ENCODE measurements around the gene SKIL.
A peak's percentile ranks its signal among the peaks of the same experiment; 100 is the strongest.
"Not testable (repeated sequence)": the region's sequence is repeated elsewhere in the genome, so short reads cannot be mapped to it uniquely, and the experiment has no call there.

Gene SKIL, protein sequence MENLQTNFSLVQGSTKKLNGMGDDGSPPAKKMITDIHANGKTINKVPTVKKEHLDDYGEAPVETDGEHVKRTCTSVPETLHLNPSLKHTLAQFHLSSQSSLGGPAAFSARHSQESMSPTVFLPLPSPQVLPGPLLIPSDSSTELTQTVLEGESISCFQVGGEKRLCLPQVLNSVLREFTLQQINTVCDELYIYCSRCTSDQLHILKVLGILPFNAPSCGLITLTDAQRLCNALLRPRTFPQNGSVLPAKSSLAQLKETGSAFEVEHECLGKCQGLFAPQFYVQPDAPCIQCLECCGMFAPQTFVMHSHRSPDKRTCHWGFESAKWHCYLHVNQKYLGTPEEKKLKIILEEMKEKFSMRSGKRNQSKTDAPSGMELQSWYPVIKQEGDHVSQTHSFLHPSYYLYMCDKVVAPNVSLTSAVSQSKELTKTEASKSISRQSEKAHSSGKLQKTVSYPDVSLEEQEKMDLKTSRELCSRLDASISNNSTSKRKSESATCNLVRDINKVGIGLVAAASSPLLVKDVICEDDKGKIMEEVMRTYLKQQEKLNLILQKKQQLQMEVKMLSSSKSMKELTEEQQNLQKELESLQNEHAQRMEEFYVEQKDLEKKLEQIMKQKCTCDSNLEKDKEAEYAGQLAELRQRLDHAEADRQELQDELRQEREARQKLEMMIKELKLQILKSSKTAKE

DNA sequence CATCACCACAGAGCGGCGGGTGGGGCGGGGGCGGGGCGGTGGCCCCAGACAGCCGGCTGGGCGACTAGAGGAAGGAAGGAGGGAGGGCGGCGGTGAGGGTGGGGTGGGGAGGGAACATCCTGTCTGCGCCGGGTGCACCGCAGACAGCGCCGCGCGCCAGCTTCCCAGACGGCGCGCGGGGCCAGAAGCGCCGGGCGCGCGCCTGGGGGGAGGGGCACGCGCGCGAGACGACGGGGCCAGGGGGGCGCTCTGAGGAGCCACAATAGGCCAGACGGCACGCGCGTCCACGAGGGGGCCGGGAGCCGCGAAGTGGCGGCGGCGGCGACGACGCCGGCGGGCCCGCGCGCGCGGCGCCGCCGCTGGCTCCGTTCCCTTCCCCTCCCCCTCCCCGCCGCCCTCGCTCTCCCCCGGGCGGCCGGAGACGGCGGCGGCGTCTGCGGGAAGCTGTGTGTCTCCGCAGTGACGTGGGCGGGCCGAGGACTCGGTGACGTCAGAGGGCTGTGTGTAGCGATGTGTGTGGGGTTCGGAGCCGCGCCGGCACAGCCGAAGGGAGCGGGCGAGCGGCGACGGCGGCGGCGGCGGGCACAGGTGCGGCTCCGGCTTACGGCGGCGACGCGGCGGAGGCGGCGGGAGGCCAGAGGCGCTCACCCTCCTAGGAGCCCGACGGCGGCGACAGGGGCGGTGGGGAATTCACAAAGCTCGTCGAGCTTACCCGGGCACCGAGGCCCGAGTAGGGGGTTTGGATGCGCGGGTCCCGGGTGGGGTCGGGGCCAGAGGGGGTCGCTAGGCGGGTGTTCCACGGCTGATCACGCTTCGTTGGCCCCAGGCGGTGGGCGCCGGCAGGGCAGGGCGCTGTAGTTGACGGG, at the start of gene SKIL:
Gene SKIL, plus strand, starts transcription at position 540 of the 866 bp plus-strand sequence. CDS start 2,617 bp downstream, outside the sequence.
- peak; percentile 90 to 92 (median 90) for DNase-seq (ENCODE audit: low read depth in 2 of 3, low spot score in 1 of 3)

DNA sequence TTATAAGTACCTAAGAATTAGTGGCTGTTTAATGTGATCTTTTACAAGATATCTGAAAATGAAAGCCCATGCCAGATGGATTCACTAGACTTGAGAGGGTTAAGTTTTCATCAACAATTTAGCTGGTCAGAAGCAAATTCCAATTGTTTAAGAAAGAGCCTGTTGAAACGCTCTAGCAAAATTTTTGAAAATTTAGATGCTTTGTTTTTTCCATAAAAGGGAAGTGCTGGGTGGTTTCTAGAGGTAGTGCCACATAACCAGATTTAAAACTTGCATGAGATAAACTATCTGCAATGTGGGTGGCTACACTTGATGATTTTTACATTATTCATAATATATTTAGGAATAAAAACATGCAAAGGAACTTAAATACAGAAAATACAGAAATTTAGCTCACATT, 48.5 kb upstream of the SKIL start:
- no peak for DNase-seq (ENCODE audit: low read depth in 2 of 3, low spot score in 1 of 3)

DNA sequence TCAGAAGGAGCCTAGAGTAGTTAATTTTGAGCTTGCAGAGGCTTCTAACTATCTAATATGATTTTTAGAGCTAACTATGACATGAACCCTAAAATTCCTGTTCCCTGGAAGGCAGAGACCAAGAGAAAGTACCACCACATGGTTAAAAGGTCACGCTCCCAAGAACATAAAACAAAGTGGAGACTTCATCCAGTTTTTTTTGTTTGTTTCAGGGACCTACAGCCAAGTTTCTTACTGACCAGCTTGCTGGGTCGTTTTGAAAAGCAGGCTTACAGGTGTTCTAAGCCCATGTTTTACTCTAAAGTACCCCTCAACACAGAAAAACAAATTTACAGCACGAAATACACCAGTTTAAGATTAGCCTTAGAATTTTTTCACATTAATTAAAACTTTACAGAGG, 39.6 kb upstream of the SKIL start:
- no peak for DNase-seq (ENCODE audit: low read depth in 2 of 3, low spot score in 1 of 3)

DNA sequence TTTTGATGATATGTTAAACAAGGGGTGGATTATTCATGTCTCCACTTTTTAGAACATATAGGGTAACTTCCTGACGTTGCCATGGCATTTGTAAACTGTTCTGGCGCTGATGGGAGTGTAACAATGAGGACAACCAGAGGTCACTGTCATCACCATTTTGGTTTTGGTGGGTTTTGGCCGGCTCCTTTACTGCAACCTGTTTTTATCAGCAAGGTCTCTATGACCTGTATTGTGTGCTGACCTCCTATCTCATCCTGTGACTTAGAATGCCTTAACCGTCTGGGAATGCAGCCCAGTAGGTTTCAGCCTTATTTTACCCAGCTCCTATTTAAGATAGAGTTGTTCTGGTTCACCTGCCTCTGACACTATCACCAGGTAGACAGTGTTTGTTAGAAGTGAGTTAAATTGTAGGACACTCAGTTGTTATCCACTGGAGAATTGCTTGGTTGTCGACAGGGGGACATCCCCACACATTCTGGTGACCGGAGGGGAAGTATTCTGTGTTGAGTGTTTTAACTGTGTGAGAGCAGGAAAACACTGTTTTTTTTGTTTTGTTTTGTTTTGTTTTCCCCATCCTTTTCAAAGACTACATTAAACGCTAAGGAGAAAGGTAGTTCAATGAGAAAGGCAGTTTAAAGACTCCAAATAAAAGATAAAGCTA, 36.9 kb upstream of the SKIL start:
- DNase-seq (ENCODE audit: low read depth in 2 of 3, low spot score in 1 of 3) = no peak

DNA sequence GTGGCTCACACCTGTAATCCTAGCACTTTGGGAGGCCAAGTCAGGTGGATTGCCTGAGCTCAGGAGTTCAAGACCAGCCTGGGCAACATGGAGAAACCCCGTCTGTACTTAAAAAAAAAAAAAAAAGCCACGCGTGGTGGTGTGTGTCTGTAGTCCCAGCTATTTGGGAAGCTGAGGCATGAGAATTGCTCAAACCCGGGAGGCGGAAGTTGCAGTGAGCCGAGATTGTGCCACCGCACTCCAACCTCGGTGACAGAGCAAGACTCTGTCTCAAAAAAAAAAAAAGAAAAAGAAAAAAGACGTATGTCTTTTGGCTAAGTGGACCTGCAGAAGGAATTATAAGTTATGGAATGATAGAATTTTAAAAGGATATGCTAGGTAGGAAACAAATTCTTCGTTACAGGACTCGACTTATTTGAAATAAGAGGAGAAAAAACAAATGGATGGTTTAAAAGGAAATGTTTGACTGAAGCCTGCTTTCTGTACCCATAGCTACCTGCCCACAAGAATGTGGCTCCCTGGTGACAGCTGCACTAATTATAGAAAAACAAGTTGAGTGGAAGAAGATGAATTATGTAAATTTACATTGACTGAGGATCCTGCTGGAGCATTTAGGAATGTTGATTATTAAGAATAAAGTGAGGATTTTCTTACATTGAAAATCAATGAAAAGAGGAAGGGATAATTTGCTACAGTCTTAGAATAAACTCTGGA, 36.0 kb upstream of the SKIL start:
- no peak for DNase-seq (ENCODE audit: low read depth in 2 of 3, low spot score in 1 of 3)

DNA sequence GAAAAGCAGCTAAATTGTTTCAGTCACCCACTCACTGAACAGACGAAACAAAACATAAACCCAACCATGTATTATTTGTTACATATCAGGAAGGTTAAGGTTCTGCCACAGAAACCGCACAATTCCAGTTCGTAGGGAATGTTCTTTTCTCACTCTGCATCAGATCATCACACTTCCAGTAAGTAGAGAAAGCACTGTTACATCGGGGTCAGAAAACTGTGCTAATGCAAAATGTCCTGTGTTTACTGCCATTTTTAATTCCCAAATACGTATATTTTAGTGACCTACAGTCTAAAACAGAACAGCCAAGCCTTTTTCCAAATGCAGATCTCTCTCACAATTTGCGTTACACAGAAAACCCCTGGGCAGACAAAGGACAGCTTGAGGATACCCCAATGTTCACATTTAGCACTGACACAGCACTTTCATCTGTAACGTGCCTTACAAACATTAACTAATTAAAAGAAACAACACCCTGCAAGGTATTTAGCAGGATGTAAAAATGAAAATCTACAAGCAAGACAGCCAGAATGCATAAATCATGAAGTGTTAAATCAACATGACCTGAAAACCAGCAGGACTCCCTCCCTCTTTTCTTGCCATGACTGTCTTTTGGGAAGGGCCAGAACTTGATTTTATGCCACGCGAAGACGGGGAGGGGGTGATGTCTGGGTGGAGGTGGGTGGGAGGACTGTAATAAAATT, 34.8 kb upstream of the SKIL start:
- no peak for DNase-seq (ENCODE audit: low read depth in 2 of 3, low spot score in 1 of 3)

DNA sequence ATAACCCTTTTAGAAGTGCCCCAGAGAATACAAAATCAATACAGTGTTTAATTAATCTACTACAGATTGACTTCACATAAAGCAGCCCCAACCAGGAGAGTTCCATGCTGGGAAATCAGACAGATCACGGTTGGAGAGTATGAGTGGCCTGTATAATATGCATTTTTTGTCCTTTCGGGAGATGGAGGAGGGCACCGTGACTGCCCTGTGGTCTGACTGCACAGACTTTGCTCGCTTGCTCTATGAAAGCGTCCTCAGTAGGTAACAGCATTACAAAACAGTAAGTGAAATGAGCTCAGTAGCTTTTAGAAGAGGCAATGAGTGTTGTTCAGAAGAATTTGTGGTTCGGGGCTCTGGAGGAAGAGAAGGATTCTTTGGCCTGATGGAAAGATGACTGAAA, 34.2 kb upstream of the SKIL start:
- DNase-seq (ENCODE audit: low read depth in 2 of 3, low spot score in 1 of 3) = no peak

DNA sequence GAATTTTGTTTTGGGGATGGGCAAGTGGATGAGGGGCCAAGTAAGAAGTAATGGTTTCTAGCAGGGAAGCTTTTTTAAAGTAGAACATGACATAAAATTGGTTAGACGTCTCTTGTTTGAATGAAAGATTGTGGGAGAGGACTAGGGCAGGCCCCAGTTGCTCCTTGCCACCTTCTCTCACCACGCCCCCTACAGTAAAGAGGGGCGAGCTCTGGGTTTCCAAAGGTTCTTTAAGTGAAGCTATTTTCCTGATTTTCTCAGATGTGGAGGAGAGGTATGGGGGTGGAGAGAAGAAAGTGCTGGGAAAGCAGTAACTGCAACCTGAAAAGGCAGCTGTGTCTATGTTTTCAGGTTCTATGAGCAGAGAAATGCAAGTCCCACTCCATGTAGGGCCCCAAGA, 32.6 kb upstream of the SKIL start:
- DNase-seq (ENCODE audit: low read depth in 2 of 3, low spot score in 1 of 3) = no peak

DNA sequence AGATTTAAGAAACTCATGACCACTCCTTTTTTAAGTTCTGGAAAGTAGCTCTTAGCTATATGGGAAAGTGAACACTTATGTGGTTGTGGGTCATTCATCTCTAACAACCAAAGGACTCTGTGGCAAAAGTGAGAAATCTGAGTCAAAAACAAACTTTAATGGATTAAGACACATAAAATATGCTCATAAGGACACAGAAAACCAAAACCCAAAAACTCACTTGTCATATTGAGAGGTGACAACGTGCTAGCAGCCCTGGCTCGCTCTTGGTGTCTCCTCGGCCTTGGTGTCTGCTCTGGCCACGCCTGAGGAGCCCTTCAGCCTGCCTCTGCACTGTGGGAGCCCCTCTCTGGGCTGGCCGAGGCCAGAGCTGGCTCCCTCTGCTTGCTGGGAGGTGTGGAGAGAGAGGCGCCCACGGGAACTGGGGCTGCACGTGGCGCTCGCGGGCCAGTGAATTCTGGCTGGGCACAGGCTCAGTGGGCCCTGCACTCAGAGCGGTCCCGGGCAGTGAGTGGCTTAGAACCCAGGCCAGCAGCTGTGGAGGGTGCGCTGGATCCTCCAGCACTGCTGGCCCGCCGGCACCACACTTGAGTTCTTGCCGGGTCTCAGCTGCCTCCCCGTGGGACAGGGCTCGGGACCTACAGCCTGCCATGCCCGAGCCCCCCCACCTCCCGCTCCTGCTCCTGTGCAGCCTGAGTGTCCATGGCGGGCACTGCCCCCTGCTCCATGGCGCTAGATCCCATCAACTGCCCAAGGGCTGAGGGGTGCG, 30.3 kb upstream of the SKIL start:
- DNase-seq (ENCODE audit: low read depth in 2 of 3, low spot score in 1 of 3) = no peak

DNA sequence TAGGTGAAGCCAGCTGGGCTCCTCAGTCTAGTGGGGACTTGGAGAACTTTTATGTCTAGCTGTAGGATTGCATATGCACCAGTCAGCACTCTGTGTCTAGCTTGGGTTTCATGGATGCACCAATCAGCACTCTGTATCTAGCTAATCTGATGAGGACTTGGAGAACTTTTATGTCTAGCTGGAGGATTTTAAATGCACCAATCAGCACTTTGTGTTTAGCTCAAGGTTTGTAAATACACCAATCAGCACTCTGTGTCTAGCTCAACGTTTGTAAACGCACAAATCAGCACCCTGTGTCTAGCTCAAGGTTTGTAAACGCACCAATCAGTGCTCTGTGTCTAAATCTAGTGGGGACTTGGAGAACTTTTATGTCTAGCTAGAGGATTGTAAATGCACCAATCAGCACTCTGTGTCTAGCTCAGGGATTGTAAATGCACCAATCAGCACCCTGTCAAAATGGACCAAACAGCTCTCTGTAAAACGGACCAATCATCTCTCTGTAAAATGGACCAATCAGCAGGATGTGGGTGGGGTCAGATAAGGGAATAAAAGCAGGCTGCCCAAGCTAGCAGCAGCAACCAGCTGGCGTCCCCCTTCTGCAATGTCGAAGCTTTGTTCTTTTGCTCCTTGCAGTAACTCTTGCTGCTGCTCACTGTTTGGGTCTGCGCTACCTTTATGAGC, 29.5 kb upstream of the SKIL start:
- not testable (repeated sequence) for DNase-seq (ENCODE audit: low read depth in 2 of 3, low spot score in 1 of 3)

DNA sequence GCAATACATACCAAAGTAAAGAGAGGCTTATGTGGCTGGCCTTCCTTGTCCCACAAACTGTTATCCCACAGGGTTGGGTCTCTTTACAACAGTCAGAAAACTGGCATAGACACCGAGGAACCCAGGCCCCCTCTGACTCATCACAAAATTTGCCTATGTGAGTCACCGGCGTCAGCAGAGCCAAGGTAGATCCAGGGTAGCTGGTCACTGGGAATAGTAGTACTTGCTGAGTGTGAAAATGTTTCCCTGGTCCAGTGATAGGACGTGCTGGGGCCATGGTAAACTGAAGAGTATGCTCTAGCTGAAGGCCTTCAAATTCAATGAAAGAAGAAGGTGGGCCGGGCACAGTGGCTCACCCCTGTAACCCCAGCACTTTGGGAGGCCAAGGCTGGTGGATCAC, 27.1 kb upstream of the SKIL start:
- no peak for DNase-seq (ENCODE audit: low read depth in 2 of 3, low spot score in 1 of 3)

DNA sequence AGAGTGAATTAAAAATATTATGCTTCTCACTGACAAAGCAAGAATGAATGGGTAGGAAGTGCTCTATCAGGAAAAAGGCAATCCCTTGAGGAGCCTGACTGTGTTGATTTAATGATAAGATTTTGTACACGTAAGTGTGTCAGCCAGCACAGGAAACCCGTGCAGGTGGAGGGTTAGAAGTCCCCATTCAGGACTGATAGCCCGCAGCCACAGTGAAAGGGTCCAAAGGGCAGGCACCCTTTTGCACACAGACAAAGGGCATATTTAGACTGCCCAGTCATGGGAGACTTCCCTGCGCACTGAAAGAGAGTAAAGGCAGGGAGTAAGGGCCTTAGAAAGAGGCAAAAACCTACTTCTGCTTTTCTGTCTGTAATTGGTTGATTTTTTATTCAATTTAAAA, 26.4 kb upstream of the SKIL start:
- no peak for DNase-seq (ENCODE audit: low read depth in 2 of 3, low spot score in 1 of 3)

DNA sequence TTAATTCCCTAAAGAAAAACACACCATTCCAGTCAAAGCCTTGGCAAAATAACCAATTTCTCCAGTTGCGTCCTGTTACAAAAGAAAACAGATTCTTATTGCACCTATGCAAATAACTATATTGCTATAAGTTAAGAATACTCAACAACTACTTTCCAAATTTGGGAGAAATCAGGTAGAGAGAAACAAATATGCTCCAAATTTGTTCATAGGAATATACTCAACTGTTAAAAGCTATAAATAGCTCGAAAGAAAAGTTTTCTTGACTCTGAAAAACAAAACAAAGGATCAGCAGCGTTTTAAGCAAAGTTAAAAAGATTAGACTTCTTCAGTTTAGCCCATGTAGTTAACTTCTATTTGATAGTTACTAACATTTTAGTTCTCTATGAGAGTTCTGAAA, 20.1 kb upstream of the SKIL start:
- no peak for DNase-seq (ENCODE audit: low read depth in 2 of 3, low spot score in 1 of 3)

DNA sequence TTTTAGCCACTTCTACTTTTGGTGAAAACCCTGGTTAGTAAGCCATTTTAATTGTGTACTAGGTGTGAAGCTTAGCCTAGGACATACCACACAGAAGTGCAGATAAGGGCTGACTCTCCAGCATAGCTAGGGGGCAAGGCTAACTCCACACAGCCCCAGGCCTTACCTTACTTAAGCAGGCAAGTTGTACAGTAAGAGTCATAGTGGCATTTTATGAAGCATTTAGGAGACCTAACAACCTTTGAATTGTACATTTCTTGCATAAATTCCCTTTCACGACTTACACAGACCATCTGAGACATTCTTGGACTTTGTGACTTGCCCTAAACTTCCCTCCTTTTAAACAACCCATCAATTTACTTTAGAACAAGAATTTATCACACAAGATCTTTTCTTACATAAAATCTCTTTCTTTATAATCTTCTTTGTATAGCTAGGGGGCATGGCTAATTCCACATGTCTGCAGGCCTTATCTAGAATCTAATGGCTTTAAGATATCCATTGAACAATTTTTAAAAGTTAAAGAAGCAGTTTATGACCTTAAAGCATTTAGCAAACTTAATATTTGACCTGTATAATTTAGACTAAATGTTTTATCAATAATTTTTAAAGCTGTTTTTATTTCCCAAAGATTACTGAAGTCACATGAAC, 18.7 kb upstream of the SKIL start:
- DNase-seq (ENCODE audit: low read depth in 2 of 3, low spot score in 1 of 3) = no peak

DNA sequence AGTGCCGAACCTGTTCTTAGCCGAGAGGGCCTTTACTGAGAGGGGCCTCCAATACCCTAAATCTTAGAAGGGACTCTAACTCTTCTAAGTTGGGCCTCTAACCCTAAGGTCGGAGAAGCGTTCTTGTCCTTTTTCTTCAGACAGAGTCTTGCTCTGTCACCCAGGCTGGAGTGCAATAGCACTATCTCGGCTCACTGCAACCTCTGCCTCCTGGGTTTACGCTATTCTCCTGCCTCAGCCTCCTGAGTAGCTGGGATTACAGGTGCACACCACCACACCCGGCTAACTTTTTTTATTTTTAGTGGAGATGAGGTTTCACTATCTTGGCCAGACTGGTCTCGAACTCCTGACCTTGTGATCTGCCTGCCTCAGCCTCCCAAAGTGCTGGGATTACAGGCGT, 15.2 kb upstream of the SKIL start:
- not testable (repeated sequence) for DNase-seq (ENCODE audit: low read depth in 2 of 3, low spot score in 1 of 3)

DNA sequence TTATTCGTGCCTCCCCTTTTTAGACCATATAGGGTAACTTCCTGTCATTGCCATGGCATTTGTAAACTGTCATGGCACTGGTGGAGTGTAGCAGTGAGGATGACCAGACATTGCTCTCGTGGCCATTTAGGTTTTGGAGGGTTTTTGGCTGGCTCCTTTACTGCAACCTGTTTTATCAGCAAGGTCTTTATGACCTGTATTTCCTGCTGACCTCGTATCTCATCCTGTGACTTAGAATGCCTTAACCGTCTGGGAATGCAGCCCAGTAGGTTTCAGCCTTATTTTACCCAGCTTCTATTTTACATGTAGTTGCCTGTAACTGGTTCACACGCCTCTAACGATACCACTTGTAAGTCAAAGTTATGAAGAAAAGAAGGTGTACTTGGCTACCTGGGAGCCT, 13.7 kb upstream of the SKIL start:
- not testable (repeated sequence) for DNase-seq (ENCODE audit: low read depth in 2 of 3, low spot score in 1 of 3)

DNA sequence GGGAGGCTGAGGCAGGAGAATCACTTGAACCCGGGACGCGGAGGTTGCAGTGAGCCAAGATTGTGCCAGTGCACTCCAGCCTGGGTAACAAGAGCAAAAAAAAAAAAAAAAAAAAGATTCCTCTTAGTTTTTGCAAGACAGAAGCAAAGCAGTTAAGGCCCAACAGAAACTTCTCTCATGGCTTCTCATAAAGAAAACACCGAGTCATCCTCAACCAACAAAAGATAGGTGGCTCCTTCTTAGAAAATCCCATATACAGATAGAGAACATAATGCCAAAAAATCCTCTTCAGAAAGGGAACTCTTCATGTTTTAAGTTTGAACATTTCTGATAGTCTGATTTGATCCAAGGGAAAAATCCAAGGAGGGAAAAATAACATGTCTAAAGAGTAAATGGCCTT, 12.5 kb upstream of the SKIL start:
- no peak for DNase-seq (ENCODE audit: low read depth in 2 of 3, low spot score in 1 of 3)

Measured in stimulated activated CD4-positive, alpha-beta T cell treated with anti-CD3 and anti-CD28 coated beads, Interleukin-12 subunit alpha, Interleukin-12 subunit beta, amount 100 ng/mL, for 48 hours (primary cell).